Activated effector memory CD4-positive, alpha-beta T cell treated with anti-CD3 and anti-CD28 coated beads, Interleukin-2, amount 50 U/mL, for 16 hours (primary cell): ENCODE results near the gene ABCA3.

Experiments used
- DNase-seq: peaks from one replicate; pipeline ENCODE4 v3.0.0-alpha.2; 2020

ABCA3 gene

DNA sequence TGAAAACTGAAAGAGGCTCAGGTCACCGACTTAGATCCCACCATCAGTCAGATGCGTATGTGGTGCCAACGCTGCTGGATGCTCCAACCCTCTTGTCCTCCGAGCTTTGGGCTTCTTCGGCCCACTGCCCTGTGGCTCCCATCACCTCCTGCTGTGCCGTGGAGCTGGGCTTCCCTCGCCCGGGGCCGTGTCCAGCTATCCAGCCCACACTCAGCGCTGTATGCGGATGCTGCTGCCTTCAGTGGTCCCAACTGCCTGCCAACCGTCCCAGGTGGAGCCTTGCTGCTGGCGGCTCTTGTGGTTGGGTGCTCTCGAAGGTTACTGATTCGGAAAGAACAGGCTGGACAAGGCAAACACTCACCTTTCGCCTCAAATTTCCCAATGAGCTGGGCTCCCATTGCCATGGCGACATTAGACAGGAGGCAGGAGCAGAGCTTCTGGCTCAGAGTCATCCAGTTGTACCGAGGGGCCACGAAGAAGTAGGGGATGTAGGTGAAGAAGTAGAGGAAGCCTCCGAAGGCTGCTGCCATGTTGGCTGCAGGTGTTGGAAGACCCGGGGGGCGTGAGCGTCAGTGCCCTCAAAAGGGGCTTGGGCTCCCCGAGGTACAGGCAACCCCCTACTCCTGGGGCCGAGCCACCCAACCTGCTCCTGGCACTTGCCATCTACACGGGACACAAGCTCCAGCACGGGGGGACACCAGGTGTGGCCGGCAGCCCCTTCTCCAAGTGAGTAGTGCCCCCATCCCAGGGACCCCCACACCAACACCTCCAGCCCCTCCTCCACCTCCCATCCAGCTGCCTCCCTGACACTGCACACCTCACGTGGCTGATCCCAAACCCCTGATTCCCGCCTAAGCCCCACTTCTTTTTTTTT lies 32.2 kb downstream of the ABCA3 start:
- DNase-seq: no peak

DNA sequence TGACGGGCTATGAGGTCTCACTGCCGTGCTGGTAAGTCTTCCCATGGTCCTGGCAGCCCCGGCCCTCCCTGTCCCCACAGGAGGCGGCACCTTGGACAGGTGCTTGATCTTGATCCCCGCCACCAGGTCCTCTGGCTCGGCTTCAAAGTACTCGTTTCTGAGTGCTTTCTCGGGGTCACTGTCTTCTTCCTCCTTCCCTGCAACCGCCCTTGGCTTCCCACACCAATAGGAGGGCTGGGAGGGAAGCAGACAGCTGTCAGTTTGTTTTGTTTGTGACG lies 40.7 kb downstream of the ABCA3 start:
- no peak for DNase-seq

DNA sequence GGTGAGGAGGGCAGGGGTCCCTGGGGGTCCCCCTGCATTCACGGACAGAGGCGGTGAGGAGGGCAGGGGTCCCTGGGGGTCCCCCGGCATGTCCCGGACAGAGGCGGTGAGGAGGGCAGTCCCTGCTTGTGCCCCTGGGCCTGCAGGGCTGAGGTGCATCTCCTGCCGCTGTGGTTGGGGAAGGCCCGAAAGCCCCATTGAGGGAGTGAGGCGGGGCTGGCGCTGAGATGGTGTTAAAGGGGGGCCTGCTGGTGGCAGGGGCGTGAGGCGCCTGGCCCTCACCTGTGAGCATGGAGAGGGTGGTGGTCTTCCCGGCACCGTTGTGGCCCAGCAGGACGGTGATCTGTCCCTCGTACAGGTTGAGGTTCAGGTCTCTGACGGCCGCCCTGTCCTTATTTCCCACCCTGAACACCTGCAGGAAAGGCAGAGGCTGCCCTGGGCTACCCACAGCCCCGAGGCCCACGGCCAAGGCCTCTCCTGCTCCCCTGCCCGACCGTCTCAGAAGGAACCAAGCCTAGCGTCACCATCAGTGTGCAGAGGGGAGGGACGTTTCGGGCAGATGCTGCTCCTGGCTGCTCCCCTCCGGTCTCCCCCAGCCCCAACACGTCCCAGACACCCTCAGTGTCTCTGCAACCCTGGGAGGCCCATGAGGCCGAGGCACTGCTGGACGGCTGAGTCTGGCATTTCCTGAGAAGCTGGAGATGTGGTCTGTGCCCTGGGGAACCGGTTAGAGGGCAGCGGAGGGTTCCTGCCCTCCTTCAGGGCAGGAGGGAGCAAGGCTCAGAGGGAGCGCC lies 41.2 kb downstream of the ABCA3 start:
- no peak for DNase-seq

DNA sequence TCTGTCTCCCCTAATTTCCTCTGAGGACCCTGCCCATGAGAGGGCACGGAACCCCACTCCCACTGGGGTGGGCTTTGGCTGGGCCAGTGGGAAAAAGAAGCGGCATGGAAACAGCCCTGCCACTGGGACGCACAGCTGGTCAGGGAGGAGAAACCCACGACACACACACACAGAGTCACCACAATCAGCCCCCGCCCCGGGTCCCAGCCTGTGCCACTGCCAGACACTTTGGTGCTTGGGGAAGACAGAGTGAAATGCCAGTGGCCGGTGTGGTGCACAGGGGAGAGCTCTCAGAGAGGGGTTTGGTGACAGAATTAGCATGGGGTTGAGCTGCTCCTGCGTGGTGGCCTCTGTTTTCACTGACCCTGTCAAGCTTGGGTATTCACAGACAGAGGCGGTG lies 41.9 kb downstream of the ABCA3 start:
- no peak for DNase-seq

DNA sequence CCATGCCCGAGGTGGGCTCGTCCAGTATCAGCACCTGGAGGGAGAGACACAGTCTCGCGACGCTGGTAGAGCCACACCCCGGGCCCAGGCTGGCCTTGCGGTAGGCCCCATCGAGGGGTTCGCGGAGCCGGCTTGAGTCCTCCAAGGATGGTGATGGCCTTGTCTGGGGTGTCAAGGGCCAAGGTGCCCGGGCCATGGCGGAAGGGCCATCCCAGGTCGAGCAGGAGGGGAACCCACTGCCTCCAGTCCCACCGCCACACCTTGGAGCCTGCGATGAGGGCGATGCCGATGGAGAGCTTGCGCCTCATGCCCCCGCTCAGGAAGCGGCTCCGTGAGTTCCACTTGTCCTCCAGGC lies 43.0 kb downstream of the ABCA3 start:
- no peak for DNase-seq

DNA sequence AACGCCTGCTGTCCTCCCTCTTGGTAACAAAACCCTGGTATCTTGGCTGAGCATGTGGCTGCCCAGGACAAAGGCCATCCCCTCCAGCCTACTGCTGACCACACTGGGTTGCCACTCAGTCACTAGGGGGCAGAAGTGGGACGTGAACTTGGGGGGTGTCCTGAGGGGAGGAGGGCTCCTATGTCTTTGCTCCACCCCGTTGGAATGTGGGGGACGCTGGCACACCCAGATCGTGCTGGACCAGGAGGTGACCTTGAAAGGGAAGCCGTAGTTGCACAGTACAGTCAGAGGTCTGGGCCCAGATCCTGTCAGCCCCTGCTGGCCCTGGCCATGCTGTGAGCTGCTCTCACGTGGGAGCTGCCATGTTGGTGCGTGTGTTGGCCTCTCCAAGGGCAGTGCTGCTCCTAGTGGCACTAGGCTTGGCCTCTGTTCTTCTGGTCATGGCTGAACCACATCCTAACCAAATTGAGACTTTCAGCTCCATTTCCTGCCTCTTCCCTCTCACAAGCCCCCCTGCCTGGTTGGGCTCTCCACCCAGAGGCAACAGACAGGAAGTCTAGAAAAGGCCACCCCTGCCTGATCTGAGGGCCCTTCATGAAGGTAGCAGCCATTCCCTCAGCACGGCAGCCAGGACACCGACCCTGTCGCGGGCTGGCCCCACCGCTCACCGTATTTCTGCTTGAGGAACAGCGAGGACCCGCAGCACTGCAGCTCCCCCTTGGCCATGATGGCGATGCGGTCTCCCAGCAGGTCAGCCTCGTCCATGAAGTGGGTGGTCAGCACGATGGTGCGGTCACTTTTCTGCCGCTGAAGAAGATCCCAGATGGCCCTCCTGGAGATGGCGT lies 43.6 kb downstream of the ABCA3 start:
- DNase-seq: no peak

DNA sequence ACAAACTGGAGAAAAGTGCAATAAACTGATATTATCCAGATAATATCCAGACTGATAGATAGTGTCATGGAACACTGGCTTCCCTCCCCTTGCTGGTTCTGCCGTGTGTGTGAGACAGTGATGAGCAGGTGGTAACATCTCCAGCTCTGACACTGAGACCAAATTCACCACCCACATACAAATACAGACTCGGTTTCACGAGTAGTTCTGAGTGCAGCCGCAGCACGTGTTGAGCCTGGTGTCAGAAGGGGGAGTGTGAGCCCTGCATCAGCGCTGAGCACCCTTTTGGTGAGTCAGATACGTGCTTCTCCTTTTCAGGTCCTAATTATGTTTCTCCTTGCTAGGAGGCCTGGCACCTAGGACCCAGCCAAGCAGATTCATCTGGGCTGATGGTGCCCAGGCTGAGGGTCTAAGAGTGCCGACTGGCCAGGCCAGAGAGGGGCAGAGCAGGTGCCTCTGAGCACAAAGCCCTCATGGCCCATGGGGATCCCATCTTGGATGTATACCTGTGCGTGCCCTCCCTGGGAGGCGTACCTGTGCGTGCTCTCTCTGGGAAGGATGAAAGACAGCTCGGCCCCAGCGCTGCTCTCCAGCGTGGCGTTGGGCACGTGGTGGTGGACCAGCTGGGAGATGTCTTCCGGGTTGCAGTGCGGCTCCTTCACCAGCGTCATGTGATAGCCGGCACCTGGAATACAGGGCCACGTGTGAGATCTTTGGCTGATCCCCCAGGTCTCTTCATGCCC lies 45.3 kb downstream of the ABCA3 start:
- no peak for DNase-seq

DNA sequence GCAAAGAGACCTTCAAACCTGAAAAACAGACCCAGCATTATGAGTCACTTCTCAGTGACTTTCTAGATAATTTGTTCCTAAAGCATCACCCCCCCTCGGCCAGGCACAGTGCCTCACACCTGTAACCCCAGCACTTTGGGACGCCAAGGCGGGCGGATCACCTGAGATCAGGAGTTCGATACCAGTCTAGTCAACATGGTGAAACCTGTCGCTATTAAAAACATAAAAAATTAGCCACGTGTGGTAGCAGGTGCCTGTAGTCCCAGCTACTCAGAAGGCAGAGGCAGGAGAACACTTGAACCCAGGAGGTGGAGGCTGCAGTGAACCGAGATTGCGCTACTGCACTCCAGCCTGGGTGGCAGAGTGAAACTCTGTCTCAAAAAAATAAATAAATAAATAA lies 48.3 kb downstream of the ABCA3 start:
- no peak for DNase-seq

DNA sequence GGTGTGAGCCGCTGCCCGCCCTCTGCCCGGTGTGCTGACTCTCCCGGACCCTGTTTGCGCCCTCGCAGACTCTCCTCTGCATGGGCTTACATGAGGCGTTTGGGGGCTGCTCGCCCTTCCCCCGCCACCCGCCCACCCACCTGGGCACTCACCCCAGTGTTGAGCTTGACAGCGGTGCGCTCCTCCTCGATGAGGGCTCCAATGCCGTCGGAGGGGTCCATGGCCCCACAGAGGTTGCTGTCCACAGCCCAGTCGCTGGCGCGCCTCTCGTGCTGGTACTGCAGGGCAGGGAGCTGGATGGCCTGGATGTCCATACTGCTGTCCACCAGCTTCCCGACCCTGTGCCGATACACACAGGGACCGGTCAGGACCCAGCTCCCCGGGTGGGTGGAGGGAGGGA lies 51.2 kb downstream of the ABCA3 start:
- no peak for DNase-seq

DNA sequence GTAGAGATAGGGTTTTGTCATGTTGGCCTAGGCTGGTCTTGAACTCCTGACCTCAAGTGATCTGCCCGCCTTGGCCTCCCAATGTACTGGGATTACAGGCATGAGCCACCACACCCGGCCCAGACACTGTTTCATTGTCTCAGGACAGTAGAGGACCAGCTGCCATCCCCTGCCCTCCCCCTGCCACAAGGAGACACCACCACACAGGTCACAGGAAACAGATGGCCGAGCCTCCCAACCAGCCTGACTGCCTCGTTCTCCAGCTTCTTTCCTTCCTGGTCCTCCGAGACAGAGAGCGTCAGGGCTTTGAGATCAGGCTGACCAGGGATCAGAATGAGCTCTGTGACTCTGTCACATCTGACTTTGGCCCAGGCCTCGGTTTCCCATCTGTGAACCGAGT lies 51.8 kb downstream of the ABCA3 start:
- no peak for DNase-seq

DNA sequence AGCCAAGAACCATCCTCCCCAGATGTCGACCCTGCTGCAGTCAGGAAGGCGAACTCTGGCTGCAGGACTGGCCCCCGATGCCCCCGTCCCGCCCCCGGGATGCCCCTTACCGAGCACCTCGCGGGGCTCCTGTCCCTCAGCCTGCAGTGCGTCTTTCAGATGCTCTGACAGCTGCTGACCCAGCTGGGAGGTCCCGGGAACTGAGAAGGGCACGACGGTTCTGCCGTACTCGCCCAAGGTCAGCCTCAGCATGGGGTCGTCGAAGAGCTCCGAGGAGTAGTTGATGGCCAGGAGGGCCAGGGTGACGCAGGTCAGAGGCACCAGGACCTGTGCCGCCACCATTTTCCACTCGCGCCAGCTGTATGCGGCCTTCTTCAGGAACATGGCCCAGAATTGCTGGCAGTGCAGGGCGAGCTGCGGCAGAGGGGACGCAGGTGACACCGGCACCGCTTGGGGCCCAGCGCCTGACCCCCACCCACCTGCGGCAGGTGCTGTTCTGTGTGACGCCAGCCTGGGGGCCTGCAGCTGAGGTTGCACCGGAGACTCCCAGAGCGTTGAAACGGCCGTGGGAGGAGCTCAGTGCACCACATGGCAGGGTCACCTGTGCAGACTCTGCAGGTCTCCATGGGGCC lies 52.5 kb downstream of the ABCA3 start:
- no peak for DNase-seq

DNA sequence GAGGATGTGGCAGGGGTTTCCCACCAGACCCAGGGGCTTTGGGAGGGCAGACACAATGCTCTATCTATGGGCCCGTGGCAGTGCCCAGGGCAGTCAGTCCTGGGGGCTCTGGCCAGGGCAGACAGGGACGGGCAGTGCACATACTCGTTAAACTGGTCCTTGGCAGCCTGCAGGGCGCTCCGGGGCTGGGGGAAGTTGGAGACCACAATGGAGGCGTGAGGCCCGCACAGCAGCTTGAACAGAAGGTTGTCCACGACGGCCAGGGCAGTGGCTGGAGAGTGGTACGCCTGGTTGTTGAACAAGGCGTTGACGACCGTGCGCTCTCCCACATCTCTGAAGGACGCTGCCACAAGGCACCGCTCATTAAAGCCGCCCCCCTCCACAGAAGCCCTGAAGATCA lies 54.0 kb downstream of the ABCA3 start:
- DNase-seq: no peak

DNA sequence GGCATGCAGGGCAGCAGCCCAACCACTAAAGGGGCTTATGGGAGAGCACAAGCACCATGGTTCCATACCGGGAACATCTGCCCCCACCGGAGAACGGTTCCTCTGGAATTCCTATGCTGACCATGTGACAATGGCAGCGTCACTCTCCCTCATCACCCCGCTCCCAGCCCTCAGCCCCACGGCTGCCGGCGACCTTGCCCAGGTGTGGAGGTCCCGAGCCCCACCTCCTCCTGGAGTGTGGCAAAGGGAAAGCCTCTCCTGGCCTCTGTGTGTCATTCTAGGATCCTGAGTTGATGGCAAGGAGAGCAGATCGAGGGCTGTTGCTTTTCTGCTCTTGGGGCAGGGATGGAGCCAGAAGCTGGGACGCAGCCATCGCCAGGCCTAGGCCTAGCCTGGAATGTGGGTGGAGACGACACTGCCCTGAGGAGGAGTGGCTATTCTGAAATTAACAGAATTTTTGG lies 54.8 kb downstream of the ABCA3 start:
- no peak for DNase-seq

DNA sequence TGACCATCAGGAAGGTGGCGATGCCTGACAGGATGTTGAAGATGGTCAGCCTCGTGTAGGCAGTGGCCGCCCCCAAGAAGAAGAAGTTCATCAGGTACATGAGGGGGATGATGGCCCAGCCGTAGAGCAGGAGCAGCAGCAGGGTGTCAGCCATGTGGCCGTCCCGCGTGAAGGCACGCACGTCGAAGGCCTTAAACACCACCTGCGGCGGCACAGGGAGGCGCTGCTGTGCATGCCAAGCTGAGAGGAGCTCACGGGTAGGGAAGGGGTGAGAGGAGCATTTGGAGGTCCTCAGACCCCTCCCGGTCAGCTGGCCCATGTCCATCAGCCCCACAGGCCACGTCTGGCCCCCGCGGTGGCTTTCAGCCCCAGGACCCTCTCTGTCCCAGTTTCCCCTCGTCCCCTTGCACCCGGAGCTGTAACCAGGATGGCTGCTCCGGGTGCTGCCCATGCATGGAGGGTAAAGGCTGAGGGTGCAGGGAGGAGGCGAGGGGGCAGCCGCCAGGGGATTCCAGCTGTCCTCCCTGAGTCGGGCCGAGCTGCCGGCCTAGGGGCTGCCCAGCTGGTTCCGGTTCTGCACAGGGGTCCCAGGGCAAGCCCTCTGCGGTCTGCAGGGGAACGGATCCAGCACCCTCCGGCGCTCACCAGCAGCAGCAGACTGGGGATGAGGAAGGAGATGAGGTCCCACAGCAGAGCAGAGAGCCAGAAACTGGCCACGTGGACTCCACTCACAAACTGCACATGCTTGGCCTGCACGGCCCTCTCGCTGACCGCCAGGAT lies 55.5 kb downstream of the ABCA3 start:
- DNase-seq: no peak

DNA sequence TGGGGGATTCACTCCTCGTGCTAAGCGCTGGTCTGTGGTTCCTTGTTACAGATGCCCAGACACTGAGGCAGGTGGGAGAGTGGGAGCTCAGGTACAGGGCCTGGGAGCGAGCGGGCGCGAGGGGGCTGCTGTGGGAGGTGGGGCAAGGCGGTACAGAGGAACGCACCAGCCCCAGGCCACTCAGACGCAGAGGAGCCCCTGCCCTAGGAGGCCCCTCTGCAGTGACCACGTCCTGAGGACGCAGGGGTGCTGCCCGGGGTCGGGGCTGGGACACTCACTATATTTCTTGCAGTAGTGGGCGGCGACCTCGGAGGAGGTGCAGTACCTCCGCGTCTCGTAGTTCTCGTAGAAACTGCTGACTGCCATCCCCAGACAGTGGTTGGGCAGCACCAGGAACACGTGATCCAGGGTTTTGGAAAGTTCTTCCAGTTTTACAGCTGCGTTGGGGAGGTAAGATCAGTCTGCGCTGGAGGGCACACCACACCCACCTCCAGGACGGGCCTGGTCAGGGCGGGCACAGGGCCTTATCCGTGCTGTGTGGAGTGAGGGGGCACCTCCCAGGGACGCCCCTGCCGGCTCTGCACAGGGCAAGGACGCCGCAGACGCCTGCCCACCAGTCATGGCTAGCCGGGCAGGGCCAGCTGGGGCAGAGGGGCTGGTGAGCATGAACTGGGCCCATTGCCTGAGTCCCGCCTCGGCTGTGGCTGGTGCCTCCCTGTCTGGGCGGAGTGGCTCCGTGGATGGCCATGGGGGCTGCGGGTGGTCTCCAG lies 56.3 kb downstream of the ABCA3 start:
- no peak for DNase-seq

DNA sequence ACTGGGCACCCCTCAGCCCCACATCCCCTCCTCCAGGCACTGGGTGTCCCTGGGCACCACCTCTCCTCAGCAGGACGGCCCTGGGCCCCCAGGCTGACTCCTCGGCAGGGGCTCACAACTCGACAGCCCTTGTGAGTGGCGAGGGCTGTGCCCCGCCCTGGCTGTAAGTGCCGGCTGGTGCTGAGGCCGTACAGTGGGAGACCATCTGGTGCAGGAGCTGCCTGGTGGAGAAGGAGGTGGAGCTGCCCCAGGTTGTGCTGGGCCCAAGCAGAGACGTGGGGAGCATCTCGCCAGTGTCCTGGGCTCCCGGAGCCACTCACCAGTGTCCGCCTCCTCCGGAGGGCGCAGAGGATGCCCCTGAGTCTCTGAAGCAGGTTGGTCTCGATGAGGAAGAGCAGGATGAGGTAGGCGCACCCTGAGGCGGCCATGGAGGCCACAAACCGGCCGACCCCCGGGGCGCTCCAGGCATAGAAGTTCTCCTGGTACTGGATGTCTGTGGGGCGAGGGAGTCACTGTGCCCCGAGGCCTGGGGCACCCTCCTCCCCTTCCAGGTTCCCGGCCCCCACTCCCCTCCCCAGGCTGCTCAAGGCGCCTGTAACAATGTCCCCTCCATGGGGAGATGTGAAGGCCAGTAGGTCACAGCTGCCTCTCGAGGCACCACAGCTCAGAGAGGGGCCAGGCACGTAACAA lies 57.5 kb downstream of the ABCA3 start:
- no peak for DNase-seq

DNA sequence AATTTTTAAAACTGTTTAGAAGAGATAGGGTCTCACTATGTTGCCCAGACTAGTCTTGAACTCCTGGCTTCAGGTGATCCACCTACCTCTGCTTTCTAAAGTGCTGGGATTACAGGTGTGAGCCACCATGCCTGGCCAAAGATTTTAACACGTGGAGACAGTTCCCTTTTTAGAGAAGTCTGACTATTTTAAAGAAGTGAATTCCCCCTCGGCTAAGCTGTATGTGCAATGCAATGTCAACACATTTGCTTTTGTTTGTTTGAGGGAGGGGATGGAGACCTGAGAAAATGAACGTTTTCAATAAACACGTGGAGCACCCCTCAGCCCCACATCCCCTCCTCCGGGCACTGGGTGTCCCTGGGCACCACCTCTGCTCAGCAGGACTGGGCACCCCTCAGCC lies 58.3 kb downstream of the ABCA3 start:
- no peak for DNase-seq

DNA sequence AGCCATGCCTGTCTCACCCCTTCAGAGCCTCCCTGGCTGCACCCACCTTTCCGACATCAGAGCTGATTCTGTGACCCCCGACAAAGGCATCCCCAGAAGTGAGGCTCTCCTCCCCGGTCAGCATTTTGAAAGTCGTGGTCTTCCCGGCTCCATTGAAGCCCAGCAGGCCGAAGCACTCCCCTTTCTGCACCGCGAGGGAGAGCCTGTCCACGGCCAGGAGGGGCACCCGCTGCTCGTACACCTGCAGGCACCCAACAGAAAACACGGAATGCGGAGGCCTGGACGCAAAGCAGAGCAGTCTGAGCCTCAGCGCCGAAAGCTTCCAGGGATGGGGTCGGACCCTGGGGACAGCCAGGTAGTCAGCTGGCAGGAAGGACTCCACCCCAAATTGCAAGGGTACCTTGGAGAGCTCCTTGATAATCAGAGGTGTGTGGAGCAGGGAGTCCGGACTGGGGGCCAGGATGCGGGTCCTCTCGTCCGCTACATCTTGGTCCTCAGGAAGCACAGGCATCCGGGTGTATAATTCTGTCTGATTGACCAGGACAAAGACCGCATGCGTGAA lies 59.5 kb downstream of the ABCA3 start:
- DNase-seq: no peak

DNA sequence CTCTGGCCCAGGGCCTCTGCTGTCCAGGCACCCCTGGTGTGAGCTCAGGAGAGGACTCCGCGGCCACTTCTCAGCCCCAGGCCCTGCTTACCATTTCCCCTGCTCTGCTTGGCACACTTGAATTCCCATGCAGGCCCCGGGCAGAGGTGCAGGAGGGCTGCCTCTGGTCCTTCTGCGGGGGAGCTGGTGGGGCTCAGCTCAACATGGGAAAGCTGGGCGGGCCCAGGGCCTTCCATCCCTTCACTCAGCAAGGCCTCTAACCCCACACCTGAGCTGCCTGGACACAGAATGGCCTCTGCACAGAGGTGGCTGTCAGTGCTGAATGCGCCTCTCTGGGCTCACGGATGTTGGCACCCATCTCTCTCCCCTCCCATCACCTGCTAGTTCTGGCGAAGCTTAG lies 60.1 kb downstream of the ABCA3 start:
- DNase-seq: no peak
